H1 (cell line): Measurements from ENCODE around the gene SMYD3. TPM values are rescaled to one million over a fixed set of nuclear protein-coding genes. Genes with fewer than 3 reads are reported as not detected.

Experiments
- CTCF ChIA-PET: fragments of 300-600 bp; sonication (Branson Sonifier 250); formaldehyde crosslinking; loops from one replicate; lab custom pipeline; 2021; ENCODE audit not compliant: partially characterized antibody; lab: Charles Lee
- POLR2A ChIA-PET: fragments of 300-600 bp; sonication (Branson Sonifier 250); formaldehyde crosslinking; loops from one replicate; lab custom pipeline; 2021; ENCODE audit warnings: inconsistent platforms; ENCODE audit not compliant: partially characterized antibody; lab: Charles Lee
- DNase-seq, 2 experiments: peaks; one replicate each; pipeline versions ENCODE4 v3.0.0 to v3.0.0-alpha.2; 2010 to 2022; ENCODE audit warnings: low spot score in 2 of 2, low read depth in 1 of 2, mixed read lengths in 1 of 2
- FAIRE-seq: peaks from 2 replicates; lab custom pipeline; 2011; peaks lifted over from hg19 to GRCh38; lab: Jason Lieb, UNC
- H2AFZ ChIP-seq: 2 replicates; pipeline ENCODE4 v1.8.1; 2012; ENCODE audit warnings: low read length, inconsistent platforms
- H2AK5ac ChIP-seq: 2 replicates; pipeline ENCODE4 v1.6.1; 2013; ENCODE audit warnings: low read depth, low read length
- H2BK120ac ChIP-seq: replicated peaks from 2 replicates; pipeline ENCODE3; 2013; ENCODE audit warnings: low read depth, low read length, inconsistent platforms
- H2BK12ac ChIP-seq: 2 replicates; pipeline ENCODE4 v1.6.1; 2013; ENCODE audit warnings: low read depth, low read length
- H2BK15ac ChIP-seq: 2 replicates; pipeline ENCODE4 v1.6.1; 2013; ENCODE audit warnings: low read length
- H2BK20ac ChIP-seq: 2 replicates; pipeline ENCODE4 v1.6.1; 2013; ENCODE audit warnings: low read length
- H2BK5ac ChIP-seq: 2 replicates; pipeline ENCODE4 v1.6.1; 2013; ENCODE audit warnings: low read depth, low read length
- H3K14ac ChIP-seq: 2 replicates; pipeline ENCODE4 v1.6.1; 2013; ENCODE audit warnings: inconsistent platforms; ENCODE audit not compliant: insufficient read length
- H3K18ac ChIP-seq: 2 replicates; pipeline ENCODE4 v1.6.1; 2013; ENCODE audit warnings: low read length; ENCODE audit errors: extremely low read depth
- H3K23ac ChIP-seq: 2 replicates; pipeline ENCODE4 v1.6.1; 2013; ENCODE audit warnings: inconsistent platforms; ENCODE audit not compliant: insufficient read length
- H3K23me2 ChIP-seq: 2 replicates; pipeline ENCODE4 v1.6.1; 2013; ENCODE audit warnings: low read depth, low read length
- H3K27ac ChIP-seq: 2 replicates; pipeline ENCODE4 v1.6.1; 2011; ENCODE audit warnings: low read depth, low read length, inconsistent platforms
- H3K27me3 ChIP-seq, 4 experiments: replicated peaks in 1 of 4; 1 replicate in 1 of 4; 2 replicates in 3 of 4; pipeline versions ENCODE4 v1.6.1 to v1.8.1; 2011 to 2013; ENCODE audit warnings: low read length in 3 of 4, mild to moderate bottlenecking in 3 of 4, inconsistent platforms in 2 of 4, mixed read lengths in 2 of 4, moderate library complexity in 1 of 4; ENCODE audit not compliant: control insufficient read depth in 3 of 4, insufficient read depth in 3 of 4; ENCODE audit errors: extremely low read depth in 1 of 4
- H3K36me3 ChIP-seq, 4 experiments: 2 replicates each; pipeline versions ENCODE4 v1.6.1 to v1.8.1; 2011 to 2013; ENCODE audit warnings: mild to moderate bottlenecking in 4 of 4, low read length in 3 of 4, moderate library complexity in 2 of 4, control low read depth in 1 of 4, inconsistent platforms in 1 of 4; ENCODE audit not compliant: insufficient read depth in 4 of 4, control insufficient read depth in 2 of 4
- H3K4ac ChIP-seq: replicated peaks from 2 replicates; pipeline ENCODE3; 2013; ENCODE audit warnings: low read length, low read depth, mixed read lengths, inconsistent platforms; ENCODE audit not compliant: insufficient read length
- H3K4me1 ChIP-seq, 4 experiments: replicated peaks in 1 of 4; 1 replicate in 1 of 4; 2 replicates in 3 of 4; pipeline versions ENCODE4 v1.6.1 to v1.8.1; 2011 to 2013; ENCODE audit warnings: low read length in 3 of 4, inconsistent platforms in 2 of 4, mixed read lengths in 1 of 4; ENCODE audit not compliant: insufficient read depth in 4 of 4, control insufficient read depth in 3 of 4
- H3K4me2 ChIP-seq, 2 experiments: 2 replicates each; pipeline versions ENCODE4 v1.6.1 to v1.8.1; 2011 to 2013; ENCODE audit warnings: low read depth in 2 of 2, low read length in 2 of 2, control low read depth in 1 of 2, inconsistent platforms in 1 of 2, mild to moderate bottlenecking in 1 of 2; ENCODE audit not compliant: insufficient read depth in 1 of 2
- H3K4me3 ChIP-seq, 4 experiments: fragments of 200-600, 300-600 bp in 1 of 4; sonication (generic), shearing (Covaris generic), sonication (Bioruptor Twin) in 1 of 4; 2 replicates each; pipeline versions ENCODE4 v1.5.1 to v1.8.1; 2011 to 2016; ENCODE audit warnings: low read length in 4 of 4, low read depth in 3 of 4, control low read depth in 2 of 4, inconsistent platforms in 2 of 4, mild to moderate bottlenecking in 2 of 4, mixed read lengths in 1 of 4, moderate library complexity in 1 of 4; ENCODE audit not compliant: insufficient read depth in 2 of 4; ENCODE audit errors: extremely low read depth in 1 of 4
- H3K56ac ChIP-seq: replicated peaks from 2 replicates; pipeline ENCODE3; 2013; ENCODE audit warnings: low read depth, mild to moderate bottlenecking, mixed read lengths, low read length, inconsistent platforms; ENCODE audit not compliant: insufficient read length
- H3K79me1 ChIP-seq: 2 replicates; pipeline ENCODE4 v1.6.1; 2013; ENCODE audit warnings: low read depth, low read length, control low read depth
- H3K79me2 ChIP-seq, 2 experiments: 2 replicates each; pipeline versions ENCODE4 v1.6.1 to v1.8.1; 2012 to 2013; ENCODE audit warnings: low read length in 2 of 2, mild to moderate bottlenecking in 2 of 2, inconsistent platforms in 1 of 2; ENCODE audit not compliant: insufficient read depth in 2 of 2, control insufficient read depth in 1 of 2
- H3K9ac ChIP-seq, 4 experiments: replicated peaks in 1 of 4; 1 replicate in 1 of 4; 2 replicates in 3 of 4; pipeline versions ENCODE4 v1.6.1 to v1.8.1; 2011 to 2013; ENCODE audit warnings: low read depth in 3 of 4, low read length in 3 of 4, control low read depth in 2 of 4, mild to moderate bottlenecking in 2 of 4, moderate library complexity in 2 of 4, inconsistent platforms in 1 of 4; ENCODE audit errors: extremely low read depth in 1 of 4
- H3K9me3 ChIP-seq, 2 experiments: 2 replicates each; pipeline versions ENCODE4 v1.6.1 to v1.8.1; 2012 to 2013; ENCODE audit warnings: mild to moderate bottlenecking in 2 of 2, moderate library complexity in 2 of 2, control low read depth in 1 of 2, inconsistent platforms in 1 of 2, low read depth in 1 of 2, low read length in 1 of 2, mixed read lengths in 1 of 2; ENCODE audit not compliant: insufficient read depth in 2 of 2
- H4K20me1 ChIP-seq, 2 experiments: replicated peaks in 1 of 2; 2 replicates each; pipeline versions ENCODE3 to v1.8.1; 2011 to 2013; ENCODE audit warnings: inconsistent platforms in 2 of 2, low read length in 2 of 2, mild to moderate bottlenecking in 1 of 2; ENCODE audit not compliant: insufficient read depth in 2 of 2, control insufficient read depth in 1 of 2
- H4K5ac ChIP-seq: 2 replicates; pipeline ENCODE4 v1.6.1; 2013; ENCODE audit warnings: low read length, low read depth, mixed read lengths, inconsistent platforms; ENCODE audit not compliant: insufficient read length
- H4K8ac ChIP-seq: 2 replicates; pipeline ENCODE4 v1.8.0; 2013; ENCODE audit warnings: mild to moderate bottlenecking, moderate library complexity, low read length, inconsistent platforms; ENCODE audit not compliant: insufficient read depth; ENCODE audit errors: extremely low read depth
- H4K91ac ChIP-seq: replicated peaks from 2 replicates; pipeline ENCODE3; 2013; ENCODE audit warnings: low read length, mixed read lengths, inconsistent platforms; ENCODE audit not compliant: insufficient read length
- ASH2L ChIP-seq: fragments of 200-600, 300-600 bp; sonication (generic); IDR thresholded peaks from one replicate; pipeline ENCODE4 v1.7.1; 2017; ENCODE audit warnings: low read length
- CEBPB ChIP-seq: IDR thresholded peaks from 2 replicates; pipeline ENCODE4 v1.6.1; 2012; ENCODE audit warnings: low read depth, low read length
- CHD1 ChIP-seq: IDR thresholded peaks from 2 replicates; pipeline ENCODE4 v1.6.1; 2012; ENCODE audit warnings: low read depth, low read length, improper control_type of control experiment
- CHD2 ChIP-seq: IDR thresholded peaks from 2 replicates; pipeline ENCODE4 v1.6.1; 2012; ENCODE audit warnings: low read length, improper control_type of control experiment
- CREB1 ChIP-seq: IDR thresholded peaks from 2 replicates; pipeline ENCODE4 v1.6.1; 2012; ENCODE audit warnings: inconsistent platforms
- EZH2 ChIP-seq: fragments of 200-600 bp; sonication (generic); IDR thresholded peaks from 2 replicates; pipeline ENCODE4 v1.7.1; 2012; ENCODE audit warnings: low read depth, mild to moderate bottlenecking, moderate library complexity, low read length, inconsistent platforms; ENCODE audit not compliant: severe bottlenecking
- HDAC6 ChIP-seq: IDR thresholded peaks from one replicate; pipeline ENCODE4 v1.7.1; 2012; ENCODE audit warnings: low read depth, mild to moderate bottlenecking, inconsistent platforms, low read length, moderate library complexity
- JUND ChIP-seq: IDR thresholded peaks from 2 replicates; pipeline ENCODE4 v1.6.1; 2011; ENCODE audit warnings: mild to moderate bottlenecking, improper control_type of control experiment, low read length
- KDM4A ChIP-seq: IDR thresholded peaks from one replicate; pipeline ENCODE4 v1.7.1; 2012; ENCODE audit warnings: low read depth, mild to moderate bottlenecking, moderate library complexity, low read length, inconsistent platforms; ENCODE audit not compliant: severe bottlenecking
- RXRA ChIP-seq: IDR thresholded peaks from 2 replicates; pipeline ENCODE4 v1.6.1; 2011; ENCODE audit warnings: low read depth, mild to moderate bottlenecking, low read length, moderate library complexity; ENCODE audit not compliant: insufficient read depth
- SP4 ChIP-seq: IDR thresholded peaks from 2 replicates; pipeline ENCODE4 v1.6.1; 2012; ENCODE audit warnings: low read length, inconsistent platforms
- TAF1 ChIP-seq: IDR thresholded peaks from 2 replicates; pipeline ENCODE4 v1.6.1; 2011; ENCODE audit warnings: mild to moderate bottlenecking, low read depth, low read length
- TBP ChIP-seq: IDR thresholded peaks from 2 replicates; pipeline ENCODE4 v1.6.1; 2011; ENCODE audit warnings: low read depth, low read length, improper control_type of control experiment
- TCF12 ChIP-seq: IDR thresholded peaks from 2 replicates; pipeline ENCODE4 v1.6.1; 2011; ENCODE audit warnings: low read depth, mild to moderate bottlenecking, low read length
- ZNF274 ChIP-seq: IDR thresholded peaks from 2 replicates; pipeline ENCODE4 v1.7.0; 2012; ENCODE audit warnings: low read length, borderline replicate concordance; ENCODE audit errors: extremely low read depth
- WGBS, 2 experiments: shearing (Covaris generic) in 1 of 2; methylation state at CpG; one replicate each; pipeline versions ENCODE4 v1.1.6 to v1.1.7; 2013 to 2015; ENCODE audit warnings: low lambda C conversion rate in 2 of 2, mixed read lengths in 2 of 2, inconsistent platforms in 1 of 2, low coverage in 1 of 2, missing lambda C conversion rate in 1 of 2; ENCODE audit not compliant: insufficient replicate concordance in 2 of 2, insufficient coverage in 1 of 2, insufficient read length in 1 of 2; ENCODE audit errors: extremely low coverage in 1 of 2, missing lambda C conversion rate in 1 of 2; 5-methylcytosine and 5-hydroxymethylcytosine counted together
- polyA plus RNA-seq, 7 experiments: library from polyadenylated mRNA; depleted of rRNA in 3 of 7; stranded (reverse) in 5 of 7; unstranded in 2 of 7; fragments of >200 nt in 5 of 7; fragments of 200-250 nt in 2 of 7; gene quantifications; 1 replicate in 5 of 7; 2 replicates in 1 of 7; 4 replicates in 1 of 7; pipeline versions ENCODE4 v1.2.1 to v1.2.3, GENCODE V29; 2011 to 2013; ENCODE audit warnings: missing spikeins in 2 of 7, mixed read lengths in 2 of 7
- total RNA-seq: library from RNA; stranded (reverse); fragmentation: NEBNext Ultra II Directional; extraction: Animal tissue kit (Norgen Biotek cat#: 25700); gene quantifications from 2 replicates; pipeline ENCODE4 v1.2.1, GENCODE V29; 2021

The SMYD3 gene
- total and polyA plus RNA-seq, 2 of the 8 experiments (the other 6 are each of a cell fraction or from before 2014, with no cell fraction given), result 17.3 to 25.4 TPM

GRCh38 chr1:246193537-246193936 is 313.5 kb downstream of the SMYD3 start:
- POLR2A ChIA-PET, result no interaction called here
- TF ChIP-seq KDM4A (no peak), TAF1 (no peak), ASH2L (no peak), CEBPB (no peak), CHD2 (no peak), ZNF274 (no peak), CHD1 (no peak), JUND (no peak), CREB1 (no peak), EZH2 (no peak), RXRA (no peak), TCF12 (no peak), HDAC6 (no peak), TBP (no peak), SP4 (no peak)

More at GRCh38 chr1:246193537-246193936, 313.5 kb downstream of the SMYD3 start:
- Histone ChIP-seq H3K9ac (no peak overlapping the region), H4K5ac (no peak overlapping the region), H3K18ac (no peak overlapping the region), H3K36me3 (no peaks in the 10 kb centered on the region), H3K14ac (no peak overlapping the region), H2BK15ac (no peak overlapping the region), H3K23ac (no peak overlapping the region), H3K4me1 (peaks cover 0 to 3% (median 0%) of the 10 kb centered on the region in 4 experiments; a peak in 1 of 7 replicates), H3K79me1 (no peaks in the 10 kb centered on the region), H3K4me3 (no peak overlapping the region), H3K79me2 (no peaks in the 10 kb centered on the region), H3K23me2 (no peaks in the 10 kb centered on the region), H2BK120ac (no peak overlapping the region), H3K56ac (no peak overlapping the region), H2BK20ac (no peak overlapping the region), H3K4me2 (no peak overlapping the region), H2AFZ (no peak overlapping the region), H2BK12ac (no peak overlapping the region), H3K27ac (no peak overlapping the region), H4K20me1 (no peaks in the 10 kb centered on the region), H3K9me3 (no peaks in the 10 kb centered on the region), H4K91ac (no peak overlapping the region), H4K8ac (no peak overlapping the region), H3K4ac (no peak overlapping the region), H2BK5ac (no peak overlapping the region; the same call in 1 of the 2 replicates), H3K27me3 (no peaks in the 10 kb centered on the region), H2AK5ac (no peak overlapping the region)
- DNase-seq (no peak), FAIRE-seq (no peak)
- WGBS, 2 experiments, result 82% methylated on average over 12 of the region's 12 CpGs; no CpG with 5 or more reads in 1 of the 2 experiments
- CTCF ChIA-PET, result no interaction called here
